ENCODE results near the gene UQCRC2.

- TF ChIP-seq CTCF (IDR thresholded peaks at IDR 0.05) (no peak), ZFX (IDR thresholded peaks at IDR 0.05; ENCODE audit: borderline replicate concordance) (no peak)
These were observed 37.3 kb downstream of the UQCRC2 start for GRCh38 chr16:21990381-21990944.
